Neural cell (in vitro differentiated cells): ENCODE data around the gene ITPK1. TPM values are rescaled to one million over a fixed set of nuclear protein-coding genes. Genes with fewer than 3 reads are reported as not detected.
"Not testable (repeated sequence)": the region's sequence is repeated elsewhere in the genome, so short reads cannot be mapped to it uniquely, and the experiment has no call there.

ENCODE experiments used
- H2AFZ ChIP-seq: fragments of 200-600, 300-800 bp; sonication (generic), shearing (Covaris generic); 2 replicates; pipeline ENCODE4 v1.6.0; 2014; ENCODE audit warnings: low read depth, mild to moderate bottlenecking, antibody characterized with exemption, low read length, moderate library complexity
- H3F3A ChIP-seq: fragments of 200-600 bp; shearing (Covaris generic); 2 replicates; pipeline ENCODE4 v1.6.1; 2016; ENCODE audit warnings: mild to moderate bottlenecking, moderate library complexity, mixed read lengths, antibody characterized with exemption, low read length; ENCODE audit not compliant: insufficient read depth, poor library complexity, severe bottlenecking
- H3K27ac ChIP-seq: fragments of 200-600, 300-800 bp; sonication (generic), shearing (Covaris generic); 2 replicates; pipeline ENCODE4 v1.5.1; 2014; ENCODE audit warnings: mild to moderate bottlenecking, low read length, moderate library complexity
- H3K27me3 ChIP-seq: fragments of 300-800, 200-600 bp; sonication (generic), shearing (Covaris generic); 2 replicates; pipeline ENCODE4 v1.6.0; 2014; ENCODE audit warnings: mild to moderate bottlenecking, low read depth, low read length, moderate library complexity; ENCODE audit not compliant: insufficient read depth
- H3K36me3 ChIP-seq: fragments of 300-800, 200-600 bp; sonication (generic), shearing (Covaris generic); 2 replicates; pipeline ENCODE4 v1.5.1; 2014; ENCODE audit warnings: mild to moderate bottlenecking, antibody characterized with exemption, low read length, moderate library complexity; ENCODE audit not compliant: insufficient read depth
- H3K4me2 ChIP-seq: fragments of 300-800, 200-600 bp; sonication (generic), shearing (Covaris generic); 2 replicates; pipeline ENCODE4 v1.6.0; 2014; ENCODE audit warnings: mild to moderate bottlenecking, low read length
- H3K4me3 ChIP-seq: fragments of 300-800, 200-600 bp; sonication (generic), shearing (Covaris generic); 2 replicates; pipeline ENCODE4 v1.5.1; 2014; ENCODE audit warnings: mild to moderate bottlenecking, low read length, moderate library complexity
- H3K79me2 ChIP-seq: fragments of 200-600 bp; shearing (Covaris generic); replicated peaks from 2 replicates; pipeline ENCODE4 v1.6.0; 2014; ENCODE audit warnings: mild to moderate bottlenecking, low read length, moderate library complexity; ENCODE audit not compliant: insufficient read depth
- H3K9ac ChIP-seq: fragments of 300-800, 200-600 bp; sonication (generic), shearing (Covaris generic); 2 replicates; pipeline ENCODE4 v1.6.1; 2016; ENCODE audit warnings: mild to moderate bottlenecking, low read length, mixed read lengths
- H3K9me2 ChIP-seq: fragments of 200-600 bp; shearing (Covaris generic); 2 replicates; pipeline ENCODE4 v1.6.1; 2016; ENCODE audit warnings: mild to moderate bottlenecking, low read length, mixed read lengths; ENCODE audit not compliant: insufficient read depth
- H3K9me3 ChIP-seq: fragments of 200-600, 300-800 bp; sonication (generic), shearing (Covaris generic); 2 replicates; pipeline ENCODE4 v1.6.1; 2016; ENCODE audit warnings: mild to moderate bottlenecking, mixed run types, low read length, moderate library complexity, mixed read lengths
- H4K20me1 ChIP-seq: fragments of 200-600 bp; shearing (Covaris generic); 2 replicates; pipeline ENCODE4 v1.6.1; 2016; ENCODE audit warnings: mild to moderate bottlenecking, mixed run types; ENCODE audit not compliant: insufficient read depth
- EP300 ChIP-seq: fragments of 450-650 bp; conservative IDR thresholded peaks from 2 replicates; pipeline ENCODE4 v1.6.1; 2014; ENCODE audit warnings: antibody characterized with exemption, mild to moderate bottlenecking, moderate library complexity; ENCODE audit not compliant: poor library complexity, severe bottlenecking
- MXI1 ChIP-seq: fragments of 450-650 bp; conservative IDR thresholded peaks from 2 replicates; pipeline ENCODE4 v1.6.1; 2014; ENCODE audit warnings: antibody characterized with exemption, mild to moderate bottlenecking; ENCODE audit not compliant: poor library complexity, severe bottlenecking
- POLR2AphosphoS5 ChIP-seq: IDR thresholded peaks from 2 replicates; pipeline ENCODE4 v1.6.1; 2012
- RAD21 ChIP-seq: fragments of 450-650 bp; conservative IDR thresholded peaks from 2 replicates; pipeline ENCODE4 v1.6.1; 2014; ENCODE audit warnings: antibody characterized with exemption, mild to moderate bottlenecking, moderate library complexity
- polyA plus RNA-seq: library from polyadenylated mRNA; depleted of rRNA; stranded (reverse); fragments of >200 nt; gene quantifications from 2 replicates; pipeline ENCODE4 v1.2.3, GENCODE V29; 2014

ITPK1 gene
- polyA plus RNA-seq, 1 donor from 2014 or later, result 65.0 TPM

- H3K36me3 ChIP-seq, result no peaks in the 10 kb centered on the region
- H3K27me3 ChIP-seq, result no peaks in the 10 kb centered on the region
- no peak overlapping the region for H3K9ac ChIP-seq
- H3K79me2 ChIP-seq, result no peaks in the 10 kb centered on the region
- H3K4me3 ChIP-seq, result no peak overlapping the region
- no peak overlapping the region for H2AFZ ChIP-seq
- no peaks in the 10 kb centered on the region for H3F3A ChIP-seq
- no peaks in the 10 kb centered on the region for H3K9me3 ChIP-seq
- H3K9me2 ChIP-seq, result no peaks in the 10 kb centered on the region
- H3K27ac ChIP-seq, result no peak overlapping the region
- H3K4me2 ChIP-seq, result no peak overlapping the region
- TF ChIP-seq MXI1 (no peak), RAD21 (no peak), EP300 (no peak)
- no peaks in the 10 kb centered on the region for H4K20me1 ChIP-seq
These were observed 51.1 kb downstream of the ITPK1 start for GRCh38 chr14:93064411-93065271.

DNA sequence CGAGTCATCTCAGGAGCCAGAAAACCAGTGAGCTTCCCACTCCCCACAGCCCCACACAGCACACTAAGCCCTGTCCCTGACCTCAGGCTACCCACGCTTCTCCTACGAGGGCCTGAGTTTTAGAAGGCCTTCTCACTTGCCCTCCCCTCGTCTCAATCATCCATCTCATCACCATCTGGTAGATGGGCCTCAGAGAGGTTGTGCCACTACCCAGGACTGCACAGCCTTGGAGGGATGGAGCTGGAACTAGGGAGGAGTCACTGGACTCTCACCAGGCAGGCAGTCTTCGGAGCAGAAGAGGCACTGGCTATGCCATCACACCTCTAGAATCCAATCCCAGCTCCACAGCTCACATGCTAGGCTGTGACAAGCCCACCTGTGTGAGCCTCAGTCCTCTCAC, 52.3 kb downstream of the ITPK1 start:
- Histone ChIP-seq H3F3A (no peaks in the 10 kb centered on the region), H3K27ac (no peak overlapping the region), H3K9me3 (no peaks in the 10 kb centered on the region), H3K9me2 (no peaks in the 10 kb centered on the region), H2AFZ (no peak overlapping the region), H3K4me3 (no peak overlapping the region), H3K9ac (no peak overlapping the region), H3K79me2 (no peaks in the 10 kb centered on the region), H3K4me2 (no peak overlapping the region), H4K20me1 (no peaks in the 10 kb centered on the region), H3K36me3 (no peaks in the 10 kb centered on the region), H3K27me3 (no peaks in the 10 kb centered on the region)
- no peak for TF ChIP-seq EP300

- Histone ChIP-seq H3K79me2 (no peaks in the 10 kb centered on the region), H3K27ac (no peak overlapping the region), H3K4me3 (no peak overlapping the region), H3K27me3 (no peaks in the 10 kb centered on the region), H2AFZ (no peak overlapping the region), H3K9me3 (no peaks in the 10 kb centered on the region), H4K20me1 (no peaks in the 10 kb centered on the region), H3K9ac (no peak overlapping the region), H3K9me2 (no peaks in the 10 kb centered on the region), H3K4me2 (no peak overlapping the region), H3F3A (no peaks in the 10 kb centered on the region), H3K36me3 (no peaks in the 10 kb centered on the region)
- TF ChIP-seq RAD21 (no peak), POLR2AphosphoS5 (no peak), MXI1 (no peak)
These were observed 52.8 kb downstream of the ITPK1 start for GRCh38 chr14:93062890-93063289.

- not testable (repeated sequence) for H3K27ac ChIP-seq, H2AFZ ChIP-seq, H3K9me3 ChIP-seq, H3K4me2 ChIP-seq, H3K36me3 ChIP-seq, H3K4me3 ChIP-seq, H3K27me3 ChIP-seq, H3K9me2 ChIP-seq, H4K20me1 ChIP-seq, H3F3A ChIP-seq, H3K9ac ChIP-seq, H3K79me2 ChIP-seq
These were observed 53.7 kb downstream of the ITPK1 start for GRCh38 chr14:93062013-93062412.
